MM.1S (cell line): Measurements from ENCODE around the gene NPR3.

Experiments used
- EZH2 ChIP-seq: fragments of 300-600 bp; sonication (generic); optimal IDR thresholded peaks from 2 replicates; pipeline ENCODE3; 2017; ENCODE audit warnings: low read depth, mild to moderate bottlenecking, antibody characterized with exemption, low read length, mixed read lengths
- EZH2phosphoT487 ChIP-seq: fragments of 300-600 bp; sonication (generic); IDR thresholded peaks from 2 replicates; pipeline ENCODE4 v1.6.1; 2018; ENCODE audit warnings: antibody characterized with exemption, low read length
- TF ChIP-seq, protein P1 (sequence below): fragments of 300-600 bp; sonication (generic); IDR thresholded peaks from 2 replicates; pipeline ENCODE4 v1.5.1; 2016; ENCODE audit warnings: antibody characterized with exemption, low read length, mixed read lengths

DNA sequence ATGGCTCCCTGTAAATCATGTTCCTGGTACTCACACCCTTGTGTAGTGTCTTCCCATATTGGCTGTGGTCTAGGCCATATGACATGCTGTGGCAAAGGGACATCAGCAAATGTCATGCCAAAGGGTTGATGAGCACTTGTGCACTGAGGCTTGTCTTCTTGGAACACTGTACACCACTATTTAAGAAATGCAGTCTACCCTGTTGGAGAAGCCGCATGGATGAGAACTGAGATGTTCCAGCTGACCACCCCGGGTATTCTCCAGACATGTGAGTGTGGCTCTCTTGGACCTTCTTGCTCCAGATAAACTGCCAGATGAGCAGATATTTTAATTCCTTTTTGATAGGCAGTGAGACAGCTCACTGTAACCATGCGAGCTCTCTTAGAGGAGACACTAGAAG lies 20.5 kb upstream of the NPR3 start:
- TF ChIP-seq, protein P1, sequence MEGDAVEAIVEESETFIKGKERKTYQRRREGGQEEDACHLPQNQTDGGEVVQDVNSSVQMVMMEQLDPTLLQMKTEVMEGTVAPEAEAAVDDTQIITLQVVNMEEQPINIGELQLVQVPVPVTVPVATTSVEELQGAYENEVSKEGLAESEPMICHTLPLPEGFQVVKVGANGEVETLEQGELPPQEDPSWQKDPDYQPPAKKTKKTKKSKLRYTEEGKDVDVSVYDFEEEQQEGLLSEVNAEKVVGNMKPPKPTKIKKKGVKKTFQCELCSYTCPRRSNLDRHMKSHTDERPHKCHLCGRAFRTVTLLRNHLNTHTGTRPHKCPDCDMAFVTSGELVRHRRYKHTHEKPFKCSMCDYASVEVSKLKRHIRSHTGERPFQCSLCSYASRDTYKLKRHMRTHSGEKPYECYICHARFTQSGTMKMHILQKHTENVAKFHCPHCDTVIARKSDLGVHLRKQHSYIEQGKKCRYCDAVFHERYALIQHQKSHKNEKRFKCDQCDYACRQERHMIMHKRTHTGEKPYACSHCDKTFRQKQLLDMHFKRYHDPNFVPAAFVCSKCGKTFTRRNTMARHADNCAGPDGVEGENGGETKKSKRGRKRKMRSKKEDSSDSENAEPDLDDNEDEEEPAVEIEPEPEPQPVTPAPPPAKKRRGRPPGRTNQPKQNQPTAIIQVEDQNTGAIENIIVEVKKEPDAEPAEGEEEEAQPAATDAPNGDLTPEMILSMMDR = no peak
- no peak for TF ChIP-seq EZH2
- no peak for TF ChIP-seq EZH2phosphoT487
